C1 segment of cervical spinal cord (tissue), 14 donors: ENCODE data around the gene PIK3C2G.

Source experiments
- DNase-seq, 14 donors: peaks; one replicate each; lab custom pipeline; 2025; lab: John Stamatoyannopoulos, UW

Gene PIK3C2G

GRCh38 chr12:18280728-18281127 lies 19.4 kb downstream of the PIK3C2G start:
- DNase-seq, result no peak

- DNase-seq, result no peak
These were observed 20.6 kb downstream of the PIK3C2G start for GRCh38 chr12:18281941-18282340.

GRCh38 chr12:18283831-18284230 lies 22.5 kb downstream of the PIK3C2G start:
- peak in 1 of 14 donors; percentile 27 for DNase-seq

- no peak for DNase-seq
These were observed 23.1 kb downstream of the PIK3C2G start for GRCh38 chr12:18284386-18284785.

- DNase-seq, result no peak
These were observed 23.8 kb downstream of the PIK3C2G start for GRCh38 chr12:18285161-18285560.

GRCh38 chr12:18290386-18290785 lies 29.1 kb downstream of the PIK3C2G start:
- no peak for DNase-seq

- DNase-seq, result no peak
These were observed 33.6 kb downstream of the PIK3C2G start for GRCh38 chr12:18294889-18295288.

GRCh38 chr12:18296201-18296908 lies 35.0 kb downstream of the PIK3C2G start:
- DNase-seq, result no peak

GRCh38 chr12:18296909-18297280 lies 35.6 kb downstream of the PIK3C2G start:
- no peak for DNase-seq

GRCh38 chr12:18297902-18298301 lies 36.6 kb downstream of the PIK3C2G start:
- no peak for DNase-seq

- DNase-seq, result no peak
These were observed 41.6 kb downstream of the PIK3C2G start for GRCh38 chr12:18302809-18303430.

- DNase-seq, result no peak
These were observed 43.3 kb downstream of the PIK3C2G start for GRCh38 chr12:18304609-18305008.

GRCh38 chr12:18306311-18306710 lies 45.0 kb downstream of the PIK3C2G start:
- no peak for DNase-seq

- DNase-seq, result no peak
These were observed 52.0 kb downstream of the PIK3C2G start for GRCh38 chr12:18313306-18313705.

- DNase-seq, result no peak
These were observed 58.8 kb downstream of the PIK3C2G start for GRCh38 chr12:18320036-18320617.

GRCh38 chr12:18320976-18321375 lies 59.7 kb downstream of the PIK3C2G start:
- no peak for DNase-seq

- no peak for DNase-seq
These were observed 61.8 kb downstream of the PIK3C2G start for GRCh38 chr12:18323159-18323558.

- no peak for DNase-seq
These were observed 65.7 kb downstream of the PIK3C2G start for GRCh38 chr12:18327036-18327435.

GRCh38 chr12:18332173-18332572 lies 70.9 kb downstream of the PIK3C2G start:
- no peak for DNase-seq

- DNase-seq, result no peak
These were observed 78.3 kb downstream of the PIK3C2G start for GRCh38 chr12:18339633-18340032.

GRCh38 chr12:18340186-18340585 lies 78.9 kb downstream of the PIK3C2G start:
- no peak for DNase-seq

- no peak for DNase-seq
These were observed 79.5 kb downstream of the PIK3C2G start for GRCh38 chr12:18340786-18341185.

GRCh38 chr12:18343708-18344107 lies 82.4 kb downstream of the PIK3C2G start:
- DNase-seq, result no peak
